ENCODE results near the gene MICU2. TPM values are rescaled to one million over a fixed set of nuclear protein-coding genes. Genes with fewer than 3 reads are reported as not detected.

MICU2 gene
- total RNA-seq, 2 experiments from 2014 or later = 37.5 to 51.3 TPM

DNA sequence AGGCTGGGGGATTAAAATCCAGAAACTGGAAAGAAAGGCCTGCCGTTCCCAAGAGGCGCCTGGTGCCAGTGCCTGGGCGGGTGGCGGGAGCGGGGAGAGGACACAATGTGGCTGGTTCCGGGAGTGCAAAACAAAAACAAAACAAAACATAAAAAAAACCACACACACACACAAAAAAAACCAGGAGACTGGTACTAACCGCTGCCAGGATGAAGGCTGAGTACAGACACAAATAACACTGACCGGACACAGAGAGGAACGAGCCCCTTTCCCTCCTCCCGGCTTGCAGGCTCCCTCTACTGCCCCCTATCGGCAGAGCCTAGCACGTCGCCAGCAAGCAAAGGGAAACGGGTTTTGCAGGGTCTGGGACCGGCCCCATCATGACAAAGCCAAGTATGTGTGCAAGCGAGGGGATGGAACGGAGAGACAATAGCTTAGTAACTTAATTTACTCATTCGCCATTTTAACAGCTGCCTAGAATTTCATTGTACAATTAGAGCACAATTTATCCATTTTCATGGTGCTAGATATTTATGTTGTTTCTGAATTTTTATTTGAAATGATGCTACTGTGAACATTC lies 127.0 kb downstream of the MICU2 start:
- TF ChIP-seq EZH2phosphoT487 (IDR thresholded peaks at IDR 0.05; ENCODE audit: borderline replicate concordance, low read depth, low read length) = no peak
- TF ChIP-seq, protein P1, sequence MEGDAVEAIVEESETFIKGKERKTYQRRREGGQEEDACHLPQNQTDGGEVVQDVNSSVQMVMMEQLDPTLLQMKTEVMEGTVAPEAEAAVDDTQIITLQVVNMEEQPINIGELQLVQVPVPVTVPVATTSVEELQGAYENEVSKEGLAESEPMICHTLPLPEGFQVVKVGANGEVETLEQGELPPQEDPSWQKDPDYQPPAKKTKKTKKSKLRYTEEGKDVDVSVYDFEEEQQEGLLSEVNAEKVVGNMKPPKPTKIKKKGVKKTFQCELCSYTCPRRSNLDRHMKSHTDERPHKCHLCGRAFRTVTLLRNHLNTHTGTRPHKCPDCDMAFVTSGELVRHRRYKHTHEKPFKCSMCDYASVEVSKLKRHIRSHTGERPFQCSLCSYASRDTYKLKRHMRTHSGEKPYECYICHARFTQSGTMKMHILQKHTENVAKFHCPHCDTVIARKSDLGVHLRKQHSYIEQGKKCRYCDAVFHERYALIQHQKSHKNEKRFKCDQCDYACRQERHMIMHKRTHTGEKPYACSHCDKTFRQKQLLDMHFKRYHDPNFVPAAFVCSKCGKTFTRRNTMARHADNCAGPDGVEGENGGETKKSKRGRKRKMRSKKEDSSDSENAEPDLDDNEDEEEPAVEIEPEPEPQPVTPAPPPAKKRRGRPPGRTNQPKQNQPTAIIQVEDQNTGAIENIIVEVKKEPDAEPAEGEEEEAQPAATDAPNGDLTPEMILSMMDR (conservative IDR thresholded peaks at IDR 0.05; ENCODE audit: low read length) = peak; percentile 95
- ChIA-PET CTCF (ENCODE audit: unreplicated experiment) (interaction anchor here (0.5 to 1.1 kb wide), 8 partner anchors 10 to 535 kb away, joined by 3 to 4 read pairs (median 3); partner anchors contain the start of gene ZDHHC20), POLR2A (interaction anchor here (0.6 to 1.5 kb wide), 9 partner anchors 10 to 406 kb away, joined by 3 to 8 read pairs (median 3); no protein-coding TSS in a partner anchor)
- Histone ChIP-seq H3K36me3 (ENCODE audit: insufficient read depth, low read length) (no peaks in the 10 kb centered on the region), H3K4me1 (ENCODE audit: insufficient read depth, low read length, poor library complexity, severe bottlenecking) (no peaks in the 10 kb centered on the region), H3K27ac (ENCODE audit: low read depth, low read length, poor library complexity, severe bottlenecking) (no peak overlapping the region), H2AFZ (ENCODE audit: low read length) (peak overlapping the region; percentile 95), H3K4me2 (ENCODE audit: low read length) (peak overlapping the region; percentile 66), H3K9me2 (ENCODE audit: insufficient read depth, low read length) (no peaks in the 10 kb centered on the region), H3K9me3 (ENCODE audit: low read length) (no peaks in the 10 kb centered on the region), H3K4me3 (ENCODE audit: low read depth, low read length, poor library complexity, severe bottlenecking) (peak overlapping the region; percentile 55), H3K79me2 (ENCODE audit: insufficient read depth, low read depth, low read length) (no peaks in the 10 kb centered on the region), H4K20me1 (ENCODE audit: insufficient read depth, low read length) (no peaks in the 10 kb centered on the region)
- peak; percentile 81 for DNase-seq (ENCODE audit: low spot score)
- BruUV-seq (replicated peaks) = no TSS peak
- intact Hi-C loops (cut with micrococcal nuclease; ENCODE audit: unreplicated experiment) = loop anchor here (1.0 to 5.0 kb wide), 3 partner anchors 179 to 980 kb away; partner anchors contain the start of gene IL17D

DNA sequence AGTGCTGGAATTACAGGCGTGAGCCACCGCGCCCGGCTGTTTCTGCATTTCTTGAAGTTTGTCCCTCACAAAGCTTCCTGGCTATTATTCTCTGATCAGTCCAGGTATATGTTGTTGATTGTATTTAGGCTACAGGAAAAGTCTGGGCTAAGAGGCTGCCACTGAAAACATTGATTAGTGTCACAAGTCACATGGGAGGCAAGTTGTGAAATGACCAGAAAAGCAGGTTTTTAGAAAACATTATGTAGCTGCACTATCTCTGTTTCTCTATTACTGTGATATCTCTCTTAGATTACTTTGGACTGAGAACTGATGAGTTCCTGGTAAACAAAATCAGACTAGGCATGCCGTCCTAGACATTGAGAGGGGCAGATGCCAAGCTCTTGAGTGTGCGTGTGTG lies 128.9 kb downstream of the MICU2 start:
- Histone ChIP-seq H3K36me3 (ENCODE audit: insufficient read depth, low read length) (no peaks in the 10 kb centered on the region), H3K9me2 (ENCODE audit: insufficient read depth, low read length) (no peaks in the 10 kb centered on the region), H3K4me2 (ENCODE audit: low read length) (no peak overlapping the region), H3K79me2 (ENCODE audit: insufficient read depth, low read depth, low read length) (no peaks in the 10 kb centered on the region), H2AFZ (ENCODE audit: low read length) (no peak overlapping the region), H3K9me3 (ENCODE audit: low read length) (no peaks in the 10 kb centered on the region; the same call in 1 of the 2 replicates), H3K4me1 (ENCODE audit: insufficient read depth, low read length, poor library complexity, severe bottlenecking) (no peaks in the 10 kb centered on the region), H4K20me1 (ENCODE audit: insufficient read depth, low read length) (no peaks in the 10 kb centered on the region), H3K4me3 (ENCODE audit: low read depth, low read length, poor library complexity, severe bottlenecking) (no peak overlapping the region), H3K27ac (ENCODE audit: low read depth, low read length, poor library complexity, severe bottlenecking) (no peak overlapping the region)
- ChIA-PET CTCF (ENCODE audit: unreplicated experiment) (interaction anchor here (1.0 kb wide), 1 partner anchor 15 kb away, joined by 3 read pairs; no protein-coding TSS in a partner anchor), POLR2A (interaction anchor here (1.2 kb wide), 1 partner anchor 1456 kb away, joined by 3 read pairs; no protein-coding TSS in a partner anchor)
- intact Hi-C loops (cut with micrococcal nuclease; ENCODE audit: unreplicated experiment) = loop anchor here (5.0 kb wide), 2 partner anchors 773 to 978 kb away; partner anchors contain the start of gene IL17D
- no peak for DNase-seq (ENCODE audit: low spot score)
- BruUV-seq (replicated peaks) = no TSS peak
- TF ChIP-seq, protein P1 (conservative IDR thresholded peaks at IDR 0.05; ENCODE audit: low read length) = no peak
- no peak for TF ChIP-seq EZH2phosphoT487 (IDR thresholded peaks at IDR 0.05; ENCODE audit: borderline replicate concordance, low read depth, low read length)

DNA sequence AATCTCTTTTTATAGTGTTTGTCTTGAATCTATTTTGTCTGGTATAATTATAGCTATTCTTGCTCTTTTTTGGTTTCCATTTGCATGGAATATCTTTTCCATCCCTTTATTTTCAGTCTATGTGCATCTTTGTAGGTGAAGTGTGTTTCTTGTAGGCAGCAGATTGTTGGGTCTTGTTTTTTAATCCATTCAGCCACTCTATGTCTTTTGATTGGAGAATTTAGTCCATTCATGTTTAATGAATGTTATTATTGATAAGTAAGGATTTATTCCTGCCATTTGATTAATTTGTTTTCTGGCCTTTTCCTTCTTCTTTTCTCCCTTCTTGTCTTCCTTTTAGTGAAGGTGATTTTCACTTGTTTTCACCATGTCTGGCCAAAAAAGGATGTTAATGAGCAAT lies 133.2 kb downstream of the MICU2 start:
- DNase-seq (ENCODE audit: low spot score) = no peak
- H4K20me1 ChIP-seq (ENCODE audit: insufficient read depth, low read length) = no peaks in the 10 kb centered on the region
- H3K79me2 ChIP-seq (ENCODE audit: insufficient read depth, low read depth, low read length) = no peaks in the 10 kb centered on the region
- no peaks in the 10 kb centered on the region for H3K9me2 ChIP-seq (ENCODE audit: insufficient read depth, low read length)
- no peaks in the 10 kb centered on the region for H3K36me3 ChIP-seq (ENCODE audit: insufficient read depth, low read length)
- H3K27ac ChIP-seq (ENCODE audit: low read depth, low read length, poor library complexity, severe bottlenecking) = no peak overlapping the region
- no peak overlapping the region for H2AFZ ChIP-seq (ENCODE audit: low read length)
- no peaks in the 10 kb centered on the region; the same call in 1 of the 2 replicates for H3K9me3 ChIP-seq (ENCODE audit: low read length)
- ChIA-PET POLR2A (interaction anchor here (0.7 kb wide), 1 partner anchor 21 kb away, joined by 3 read pairs; no protein-coding TSS in a partner anchor), CTCF (ENCODE audit: unreplicated experiment) (no interaction called here)
- intact Hi-C loops (cut with micrococcal nuclease; ENCODE audit: unreplicated experiment) = no loop called here
- H3K4me3 ChIP-seq (ENCODE audit: low read depth, low read length, poor library complexity, severe bottlenecking) = no peak overlapping the region
- TF ChIP-seq, protein P1 (conservative IDR thresholded peaks at IDR 0.05; ENCODE audit: low read length) = no peak
- no peak for TF ChIP-seq EZH2phosphoT487 (IDR thresholded peaks at IDR 0.05; ENCODE audit: borderline replicate concordance, low read depth, low read length)
- H3K4me2 ChIP-seq (ENCODE audit: low read length) = no peak overlapping the region
- BruUV-seq (replicated peaks) = no TSS peak
- H3K4me1 ChIP-seq (ENCODE audit: insufficient read depth, low read length, poor library complexity, severe bottlenecking) = no peaks in the 10 kb centered on the region

All from OCI-LY7 (cell line).